ENCODE results near the gene NFIA.

- TF ChIP-seq EZH2 (IDR thresholded peaks at IDR 0.05; ENCODE audit: low read length) (no peak), CTCF (optimal IDR thresholded peaks at IDR 0.05 in 1 of 3, IDR thresholded peaks at IDR 0.05 in 1 of 3, conservative IDR thresholded peaks at IDR 0.05 in 1 of 3; ENCODE audit: extremely low read depth in 1 of 3, insufficient read depth in 2 of 3, low read length in 3 of 3) (no peak)
Measured at GRCh38 chr1:61109910-61110309, 27.5 kb downstream of the NFIA start.
